ENCODE measurements around the gene RYR3.

The RYR3 gene

GRCh38 chr15:33449810-33450209, 139.0 kb downstream of the RYR3 start:
- DNase-seq (ENCODE audit: low read depth): no peak

- DNase-seq (ENCODE audit: low read depth): no peak
These were observed 140.6 kb downstream of the RYR3 start for GRCh38 chr15:33451385-33451784.

- DNase-seq (ENCODE audit: low read depth): no peak
These were observed 143.0 kb downstream of the RYR3 start for GRCh38 chr15:33453761-33454160.

- DNase-seq (ENCODE audit: low read depth): no peak
These were observed 143.6 kb downstream of the RYR3 start for GRCh38 chr15:33454346-33454745.

- DNase-seq (ENCODE audit: low read depth): no peak
These were observed 144.2 kb downstream of the RYR3 start for GRCh38 chr15:33454996-33455395.

DNA sequence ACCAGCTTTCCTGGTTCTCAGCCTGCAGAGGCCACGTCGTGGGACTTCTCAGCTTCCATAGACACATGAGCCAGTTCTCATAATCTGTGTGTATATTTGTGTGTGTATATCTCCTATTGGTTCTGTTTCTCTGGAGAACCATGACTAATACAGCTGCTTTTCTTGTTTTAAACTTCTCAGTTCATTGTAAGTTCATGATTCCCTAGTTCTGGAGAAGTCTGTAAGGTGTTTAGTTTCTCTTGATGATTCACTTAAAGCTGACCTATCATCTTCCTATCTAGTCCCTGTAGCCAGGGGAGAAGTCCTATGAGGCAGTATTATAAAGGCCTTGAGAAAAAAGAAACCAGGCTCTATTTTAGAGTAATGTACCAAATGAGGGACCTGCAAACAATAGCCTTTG, 147.7 kb downstream of the RYR3 start:
- DNase-seq (ENCODE audit: low read depth): no peak

DNA sequence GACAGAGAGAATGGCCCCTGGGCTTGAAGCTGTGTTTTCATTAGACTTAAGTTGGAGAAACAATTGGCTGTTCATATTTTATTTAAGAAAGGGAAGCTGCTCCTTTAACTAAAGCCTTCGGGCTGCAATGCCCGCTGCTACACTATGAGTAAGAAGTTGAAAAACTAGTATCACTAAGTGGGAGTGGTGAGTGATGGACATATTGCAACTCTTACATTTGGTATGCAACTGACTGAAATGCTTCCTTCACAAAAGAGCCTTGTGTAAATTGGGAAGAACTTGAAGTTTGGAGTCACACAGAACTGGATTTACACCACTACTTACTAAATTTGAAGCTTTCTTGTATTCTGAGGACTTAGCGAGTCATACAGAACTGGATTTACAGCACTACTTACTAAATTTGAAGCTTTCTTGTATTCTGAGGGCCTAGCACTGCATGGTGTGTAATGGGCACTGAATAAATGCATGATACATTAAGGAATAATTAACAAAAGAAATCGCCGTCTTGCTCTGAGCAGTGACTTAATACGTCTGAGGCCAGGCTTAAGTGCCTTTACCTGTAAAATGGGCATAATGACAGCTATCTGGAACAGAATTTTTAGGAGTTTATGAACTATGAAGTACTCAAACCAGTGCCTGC, 149.5 kb downstream of the RYR3 start:
- no peak for DNase-seq (ENCODE audit: low read depth)

DNA sequence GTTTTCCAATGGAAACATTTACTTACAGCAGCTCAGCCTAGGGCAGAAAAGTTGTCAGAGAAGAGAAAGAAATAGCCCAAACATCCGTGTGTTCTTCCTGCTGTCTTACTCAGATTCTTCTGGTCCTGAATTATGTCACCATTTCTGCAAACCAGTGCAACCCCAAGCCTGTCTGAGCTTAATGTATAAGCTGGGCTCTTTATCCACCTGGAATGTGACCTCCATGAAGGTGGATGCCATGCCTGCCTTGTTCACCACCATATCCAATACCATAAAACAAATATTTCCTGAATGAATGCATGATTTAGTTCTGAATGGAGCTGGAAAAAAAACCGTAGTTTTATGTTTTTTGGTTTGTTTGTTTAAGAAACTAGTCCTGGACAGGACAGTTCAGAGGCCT, 150.9 kb downstream of the RYR3 start:
- DNase-seq (ENCODE audit: low read depth): no peak

DNA sequence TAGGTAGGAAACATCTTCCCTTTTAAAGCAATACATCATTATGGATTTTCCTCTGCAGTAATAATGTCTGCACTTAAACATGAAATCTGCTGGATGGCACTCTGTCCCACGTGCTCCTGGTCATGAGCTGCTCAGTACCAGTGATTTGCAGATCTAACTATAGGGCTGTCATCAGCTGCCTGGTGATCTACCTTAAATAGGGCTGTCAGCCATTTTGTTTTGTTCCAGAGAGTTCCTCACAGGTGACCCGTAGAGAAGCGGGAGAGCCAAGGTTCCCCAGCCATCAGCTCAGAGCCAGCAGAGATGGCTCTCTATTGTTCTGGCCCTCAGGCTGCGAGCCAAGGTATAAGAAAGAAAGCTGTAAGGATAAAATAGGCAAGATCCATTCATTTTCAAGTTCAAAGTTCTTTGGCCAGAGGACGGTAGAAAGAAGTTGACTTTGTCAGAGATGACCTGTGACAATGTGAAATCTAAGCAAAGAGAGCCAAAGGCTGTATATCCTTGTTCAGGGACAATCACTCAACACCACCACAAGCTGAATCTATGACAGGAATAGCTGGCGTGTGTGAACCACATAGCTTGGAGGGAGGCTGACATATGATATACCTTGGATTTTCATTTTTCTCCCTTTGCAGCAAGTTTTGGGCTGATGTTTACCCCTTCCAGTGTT, 156.5 kb downstream of the RYR3 start:
- DNase-seq (ENCODE audit: low read depth): no peak

- no peak for DNase-seq (ENCODE audit: low read depth)
These were observed 157.0 kb downstream of the RYR3 start for GRCh38 chr15:33467816-33468163.

DNA sequence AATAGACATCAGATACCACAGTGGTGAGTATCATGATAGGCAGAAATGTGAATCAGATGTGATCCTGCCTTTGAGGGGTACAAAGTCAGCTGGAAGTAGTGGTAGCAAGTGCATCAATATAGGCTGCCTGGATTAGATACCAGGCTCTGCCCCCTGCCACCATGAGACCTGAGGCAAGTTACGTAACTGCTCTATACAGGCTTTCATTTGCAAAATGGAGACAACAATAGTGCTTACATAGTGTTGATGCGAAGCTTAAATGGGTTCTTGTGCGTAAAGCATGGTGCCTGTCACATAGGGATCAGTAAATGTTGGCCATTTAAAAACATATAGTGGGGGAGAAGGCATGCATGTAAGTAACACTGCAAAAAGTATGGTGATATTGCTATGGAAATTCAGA, 158.0 kb downstream of the RYR3 start:
- DNase-seq (ENCODE audit: low read depth): no peak

DNA sequence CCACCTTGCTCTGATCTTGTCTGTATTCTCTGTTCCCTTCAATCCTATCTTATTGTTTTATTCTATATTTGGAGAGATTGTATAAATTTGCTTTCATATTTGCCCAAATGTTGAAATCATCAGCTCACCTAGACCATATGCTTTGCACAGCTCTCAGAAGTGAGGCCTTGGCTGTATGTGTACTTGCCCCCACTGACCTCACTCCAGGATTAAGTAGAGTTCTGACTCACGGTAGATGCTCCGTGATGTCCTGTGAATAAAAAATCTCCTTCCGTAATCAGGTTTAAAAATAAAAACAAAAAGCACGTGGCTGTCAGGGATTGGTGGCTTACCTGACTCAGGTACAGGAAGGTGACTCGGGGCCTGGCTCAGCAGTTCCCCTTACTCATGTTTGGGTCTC, 162.2 kb downstream of the RYR3 start:
- DNase-seq (ENCODE audit: low read depth): no peak

DNA sequence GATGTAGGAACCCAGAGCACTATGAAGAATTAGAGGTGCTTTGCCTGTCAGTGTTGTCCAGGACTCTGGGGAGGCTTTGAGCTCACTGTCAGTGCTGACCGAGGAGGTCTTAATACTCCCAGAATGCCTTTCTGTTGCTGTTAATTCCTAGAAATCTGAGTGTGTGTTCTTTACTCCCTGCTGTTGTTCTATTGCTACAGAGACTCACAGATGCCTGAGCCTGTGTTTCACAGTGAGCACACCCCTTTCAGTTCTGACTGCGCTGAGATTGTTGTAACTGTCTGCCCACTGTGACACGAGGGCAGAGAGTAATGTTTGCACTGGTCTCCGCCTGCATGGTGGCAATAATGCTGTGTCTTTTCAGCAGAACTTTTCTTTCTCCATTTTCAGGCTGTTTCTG, 162.9 kb downstream of the RYR3 start:
- no peak for DNase-seq (ENCODE audit: low read depth)

DNA sequence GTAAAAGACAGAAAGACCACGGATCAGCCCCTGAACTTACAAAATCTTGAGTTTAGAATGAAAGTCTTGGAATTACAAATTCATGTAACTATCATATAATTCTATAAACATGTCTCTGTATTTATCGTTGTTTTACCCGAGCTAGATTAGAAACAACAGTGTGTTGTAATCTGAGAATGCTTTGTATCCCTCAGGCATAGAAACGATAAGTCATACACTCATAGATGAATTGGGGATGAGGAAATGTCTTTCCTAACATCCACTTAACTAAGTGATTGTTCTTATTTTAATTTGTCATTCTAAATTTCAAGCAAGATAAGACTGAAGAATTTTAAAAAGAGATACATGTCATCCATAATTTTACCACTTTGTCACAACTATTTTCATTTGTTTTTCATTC, 165.3 kb downstream of the RYR3 start:
- no peak for DNase-seq (ENCODE audit: low read depth)

- DNase-seq (ENCODE audit: low read depth): no peak
These were observed 166.1 kb downstream of the RYR3 start for GRCh38 chr15:33476908-33477307.

GRCh38 chr15:33489335-33489734, 178.6 kb downstream of the RYR3 start:
- DNase-seq (ENCODE audit: low read depth): no peak

DNA sequence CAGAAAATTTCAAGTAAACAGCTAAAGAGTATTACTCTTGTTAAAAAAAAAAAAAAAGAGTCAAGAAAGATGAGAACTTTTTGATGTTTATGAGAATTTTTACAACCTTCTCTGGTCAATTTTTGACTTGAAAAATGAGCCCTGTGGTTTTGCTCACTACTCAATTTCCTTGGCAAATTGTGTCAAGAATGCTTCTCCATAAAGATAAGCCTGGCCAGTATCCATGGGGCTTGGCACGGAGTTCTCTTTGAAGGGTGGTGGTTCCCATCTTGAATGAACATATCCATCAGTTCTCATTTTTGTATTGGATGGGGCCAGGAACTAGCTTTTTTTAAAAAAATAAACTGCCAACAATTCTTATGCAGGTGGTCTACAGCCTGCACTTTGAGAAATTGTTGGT, 179.9 kb downstream of the RYR3 start:
- DNase-seq (ENCODE audit: low read depth): no peak

- DNase-seq (ENCODE audit: low read depth): no peak
These were observed 181.8 kb downstream of the RYR3 start for GRCh38 chr15:33492434-33493052.

DNA sequence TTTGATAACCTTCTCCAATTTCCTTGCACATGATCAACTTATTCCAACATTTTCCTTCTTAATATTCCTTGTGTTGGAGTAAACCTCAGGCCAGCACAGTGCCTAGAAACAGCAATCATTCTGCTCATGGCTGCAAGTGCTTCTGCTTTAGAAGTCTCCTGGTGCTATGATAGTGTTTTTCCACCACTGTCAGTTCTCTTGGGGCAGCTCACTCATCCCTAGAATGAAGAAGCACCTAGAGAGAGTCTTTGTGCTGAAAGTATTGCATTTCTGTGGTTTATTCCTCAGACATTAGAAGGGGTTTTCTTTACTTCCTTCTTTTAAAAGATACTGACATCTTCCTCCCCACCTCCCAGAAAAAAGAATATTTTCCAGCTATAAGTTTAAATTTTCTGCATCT, 183.5 kb downstream of the RYR3 start:
- DNase-seq (ENCODE audit: low read depth): no peak

- DNase-seq (ENCODE audit: low read depth): no peak
These were observed 189.8 kb downstream of the RYR3 start for GRCh38 chr15:33500432-33501195.

DNA sequence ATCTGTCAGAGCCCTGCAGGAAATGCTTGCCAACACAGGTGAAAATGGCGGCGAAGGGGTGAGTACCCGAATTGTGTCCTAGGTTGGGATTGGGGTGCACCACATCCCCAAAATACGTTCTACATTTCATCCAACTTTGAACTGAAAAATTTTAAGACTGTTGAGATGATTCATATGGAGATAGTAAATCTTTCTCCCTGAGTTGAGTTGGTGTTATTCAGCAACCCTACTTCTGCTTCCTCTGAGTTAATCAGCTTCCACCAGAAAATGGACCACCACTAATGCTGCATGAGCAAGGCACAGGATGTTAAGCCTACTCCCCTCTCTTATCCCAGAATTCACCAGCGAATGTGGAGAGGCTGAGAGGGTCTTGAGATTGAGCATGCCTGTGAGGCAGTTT, 192.9 kb downstream of the RYR3 start:
- no peak for DNase-seq (ENCODE audit: low read depth)

DNA sequence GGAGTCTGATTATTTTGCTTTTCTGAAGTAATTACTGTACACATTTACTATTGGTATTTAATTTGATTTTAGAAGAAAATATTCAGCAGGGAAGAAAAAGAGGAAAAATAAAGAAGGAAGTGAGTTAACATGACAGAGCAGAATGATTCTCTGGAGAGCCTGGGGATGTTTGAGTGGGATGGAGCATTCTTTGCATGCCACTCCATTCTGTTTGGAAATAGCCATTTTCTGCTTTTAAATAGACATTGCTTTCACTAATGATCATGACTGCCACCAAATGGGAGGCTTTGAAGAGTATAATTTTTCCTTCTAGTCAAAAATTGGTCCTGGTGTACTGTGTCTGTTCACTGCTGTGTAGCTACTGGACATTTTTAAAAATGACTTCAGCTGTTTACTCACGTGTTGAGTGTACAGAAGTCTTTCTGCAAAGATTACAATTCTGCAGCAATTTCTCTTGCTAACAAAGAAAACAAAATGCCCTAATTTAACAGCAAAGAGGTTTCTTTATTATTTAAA, 196.1 kb downstream of the RYR3 start:
- DNase-seq (ENCODE audit: low read depth): no peak

DNA sequence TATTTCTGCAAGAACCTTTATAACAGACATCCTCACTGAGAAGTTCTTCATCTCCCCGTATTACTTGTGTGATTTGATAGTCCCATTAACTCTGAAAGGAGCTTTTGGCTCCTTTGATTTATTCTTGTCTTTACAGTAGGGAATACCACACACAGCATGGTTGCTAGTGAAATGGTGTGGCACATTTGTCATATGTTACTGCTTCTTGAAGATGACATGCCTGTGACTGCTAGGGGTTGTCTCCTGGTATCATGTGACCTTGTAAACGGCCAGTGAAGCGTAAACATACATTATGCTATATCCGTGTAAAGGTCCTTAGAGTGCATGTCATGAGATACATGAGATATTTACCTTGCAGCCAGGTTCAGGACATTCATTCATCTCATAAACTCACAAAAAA, 197.9 kb downstream of the RYR3 start:
- DNase-seq (ENCODE audit: low read depth): no peak
